Adrenal gland (tissue), 12 donors: Measurements from ENCODE around the gene AMOTL2. TPM values are rescaled to one million over a fixed set of nuclear protein-coding genes. Genes with fewer than 3 reads are reported as not detected.

Experiments
- DNase-seq, 7 donors: peaks; one replicate each; pipeline ENCODE4 v3.0.0-alpha.2; 2019 to 2020
- H3K27ac ChIP-seq, 5 donors: fragments of 200-600 bp; sonication (generic) in 4 of 5; 1 replicate in 3 of 5; 2 replicates in 2 of 5; pipeline versions ENCODE4 v1.5.1 to v1.8.0; 2016 to 2020; ENCODE audit warnings: mild to moderate bottlenecking in 1 of 5
- H3K27me3 ChIP-seq: fragments of 200-600 bp; 2 replicates; pipeline ENCODE4 v1.8.0; 2021
- H3K36me3 ChIP-seq, 2 donors: fragments of 200-600 bp; replicated peaks in 1 of 2; 1 replicate in 1 of 2; 2 replicates in 1 of 2; pipeline versions ENCODE4 v1.5.1 to v1.8.0; 2018 to 2022
- H3K4me1 ChIP-seq, 2 donors: fragments of 200-600 bp; replicated peaks in 1 of 2; 1 replicate in 1 of 2; 2 replicates in 1 of 2; pipeline versions ENCODE4 v1.5.1 to v1.8.0; 2018 to 2021
- H3K4me3 ChIP-seq, 4 donors: fragments of 200-600 bp; sonication (generic) in 3 of 4; one replicate each; pipeline ENCODE4 v1.5.1; 2016 to 2018
- H3K9me3 ChIP-seq, 3 donors: fragments of 200-600 bp; sonication (generic) in 1 of 3; replicated peaks in 1 of 3; 1 replicate in 2 of 3; 2 replicates in 1 of 3; pipeline versions ENCODE4 v1.5.1 to v1.8.0; 2016 to 2021
- CTCF ChIP-seq, 6 experiments: fragments of 450-650 bp in 4 of 6; fragments of 200-600 bp in 2 of 6; sonication (generic) in 1 of 6; IDR thresholded peaks; 1 replicate in 5 of 6; 2 replicates in 1 of 6; pipeline versions ENCODE4 v1.5.1 to v1.8.0; 2016 to 2021; ENCODE audit warnings: antibody characterized with exemption in 6 of 6, mild to moderate bottlenecking in 2 of 6, moderate library complexity in 1 of 6
- POLR2A ChIP-seq, 2 donors: fragments of 450-650 bp; IDR thresholded peaks; one replicate each; pipeline ENCODE4 v1.6.1; 2017; ENCODE audit warnings: antibody characterized with exemption in 2 of 2, mild to moderate bottlenecking in 2 of 2, moderate library complexity in 1 of 2
- WGBS, 4 donors: extraction: QIAGEN DNeasy Blood & Tissue Kit in 2 of 4; methylation state at CpG; one replicate each; pipeline versions ENCODE4 v1.1.5 to v1.1.7; 2013 to 2017; 5-methylcytosine and 5-hydroxymethylcytosine counted together
- intact Hi-C, 2 donors: fragments of 100-400 bp; cut with DNase I; formaldehyde crosslinking; loops; one replicate each; pipeline versions ENCODE4 v1.14.1 to v1.15.0; 2022 to 2023
- polyA plus RNA-seq, 3 donors: library from polyadenylated mRNA; stranded (reverse); fragments of 200-250 nt in 2 of 3; fragments of 350-450 nt in 1 of 3; fragmentation: Illumina TruSeq in 1 of 3; extraction: RNeasy Lipid Tissue Mini Kit (QIAGEN cat#74804) in 1 of 3; gene quantifications; one replicate each; pipeline ENCODE4 v1.2.3, GENCODE V29; 2013 to 2014
- total RNA-seq, 9 donors: library from RNA; depleted of rRNA in 4 of 9; stranded (reverse); fragments of >200 nt in 4 of 9; fragments of 120-200 nt in 1 of 9; fragmentation: NEBNext Ultra II Directional in 1 of 9; extraction: Animal tissue kit (Norgen Biotek cat#: 25700) in 1 of 9; gene quantifications; one replicate each; pipeline versions ENCODE4 v1.1.0 to v1.2.4, GENCODE V29; 2013 to 2023
- donor health status: healthy with polysubstance abuse.
- donor health status: Bipolar disorder and iron deficiency.
- donor health status: DM: yes; HTN: yes; CAD: no.
- donor health status: DM: no; HTN: no; CAD: no.
- donor health status: DM: no; HTN: no; CAD: no.
- donor health status: DM: yes; HTN: yes; CAD: no.

Gene AMOTL2
- total and polyA plus RNA-seq, 12 donors = 9.3 to 63.0 (median 29.7) TPM

DNA sequence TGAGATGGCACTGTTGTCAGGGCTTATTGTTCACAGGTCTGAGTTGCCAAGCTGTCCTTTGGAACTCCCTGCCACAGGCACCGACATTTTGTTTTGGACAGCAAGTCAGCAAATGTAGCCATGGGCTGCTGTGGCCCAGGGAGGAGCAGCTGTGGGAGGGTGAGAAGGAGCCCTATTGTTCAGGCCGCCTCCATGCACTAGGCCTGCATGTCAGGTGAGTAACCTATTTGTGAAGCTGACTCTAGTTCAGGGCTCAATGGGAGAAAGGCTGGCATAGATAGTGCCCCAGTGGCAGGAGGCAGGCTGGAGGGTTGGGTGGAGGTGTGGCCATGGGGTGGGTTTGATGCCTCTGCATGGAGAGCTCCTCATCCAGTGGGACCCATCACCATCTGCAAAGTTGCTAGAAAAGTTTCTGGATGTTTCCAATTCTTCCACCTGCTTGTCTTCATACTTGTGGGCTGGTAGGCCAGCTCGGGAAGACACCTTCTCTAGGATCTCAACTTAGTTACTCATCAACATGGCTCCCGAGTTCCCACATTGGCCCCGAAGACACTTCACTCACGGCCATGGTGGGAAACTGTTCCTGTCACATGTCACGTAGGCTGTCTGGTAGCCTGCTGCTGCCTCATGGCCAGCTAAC, 19.5 kb downstream of the AMOTL2 start:
- TF ChIP-seq POLR2A (IDR thresholded peaks at IDR 0.05) (no peak), CTCF (IDR thresholded peaks at IDR 0.05) (no peak)
- intact Hi-C loops = no loop called here
- Histone ChIP-seq H3K4me3 (no peak overlapping the region), H3K27me3 (no peaks in the 10 kb centered on the region), H3K27ac (peak overlapping the region in 1 of 5 donors; percentile 34), H3K9me3 (no peaks in the 10 kb centered on the region), H3K4me1 (peaks cover 0 to 19% of the 10 kb centered on the region in 2 donors), H3K36me3 (peaks cover 0 to 51% of the 10 kb centered on the region in 2 donors)
- DNase-seq = no peak
- WGBS, 4 donors = 91 to 97% (median 92%) methylated on average over 6 to 7 of the region's 7 CpGs

GRCh38 chr3:134353831-134354611, 20.2 kb downstream of the AMOTL2 start:
- Histone ChIP-seq H3K36me3 (peaks cover 0 to 44% of the 10 kb centered on the region in 2 donors), H3K4me1 (peaks cover 0 to 14% of the 10 kb centered on the region in 2 donors), H3K27ac (peak overlapping the region in 1 of 5 donors; percentile 34), H3K9me3 (no peaks in the 10 kb centered on the region), H3K4me3 (no peak overlapping the region), H3K27me3 (no peaks in the 10 kb centered on the region)
- WGBS, 4 donors = 82 to 93% (median 86%) methylated on average over 4 to 7 of the region's 7 CpGs
- TF ChIP-seq POLR2A (IDR thresholded peaks at IDR 0.05) (no peak), CTCF (IDR thresholded peaks at IDR 0.05) (no peak)
- intact Hi-C loops = no loop called here
- DNase-seq = no peak

DNA sequence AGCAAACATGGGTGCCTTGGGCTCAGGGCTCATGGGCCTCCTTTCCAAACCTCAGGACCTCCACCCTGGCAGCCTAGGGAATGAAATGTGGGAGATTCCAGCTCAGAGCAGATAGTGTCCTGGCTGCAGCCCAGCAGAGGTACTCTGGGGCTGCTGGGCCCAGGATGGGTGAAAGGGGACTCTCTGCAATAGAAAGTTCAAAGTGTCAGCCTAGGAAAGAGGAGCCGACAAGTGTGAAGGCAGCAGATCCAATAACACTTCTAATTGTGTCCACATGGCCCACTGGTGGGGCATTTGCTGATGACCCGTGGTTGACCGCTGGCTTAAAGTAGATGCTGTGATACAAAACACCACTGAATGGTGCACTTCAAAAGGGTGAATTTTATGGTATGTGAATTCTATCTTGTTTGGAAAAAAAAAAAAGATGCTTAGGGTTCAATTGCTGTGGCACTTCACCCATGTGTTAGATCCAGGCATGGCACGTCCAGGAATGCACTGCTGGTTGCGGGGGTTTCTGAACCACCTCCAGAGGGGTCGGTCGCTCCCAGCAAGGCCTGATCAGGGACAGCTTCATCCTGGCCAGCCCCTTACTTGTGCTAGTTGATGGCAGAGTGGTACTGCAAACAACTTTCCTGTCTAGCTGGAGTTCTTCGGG, 20.9 kb downstream of the AMOTL2 start:
- Histone ChIP-seq H3K36me3 (peaks cover 0 to 37% of the 10 kb centered on the region in 2 donors), H3K4me3 (no peak overlapping the region), H3K27ac (peak overlapping the region in 1 of 5 donors; percentile 25), H3K27me3 (no peaks in the 10 kb centered on the region), H3K4me1 (peaks cover 7 to 13% of the 10 kb centered on the region in 2 donors), H3K9me3 (no peaks in the 10 kb centered on the region)
- TF ChIP-seq POLR2A (IDR thresholded peaks at IDR 0.05) (no peak), CTCF (IDR thresholded peaks at IDR 0.05) (no peak)
- intact Hi-C loops = no loop called here
- 87 to 90% (median 89%) methylated on average over 8 of the region's 8 CpGs for WGBS, 4 donors
- DNase-seq = no peak

DNA sequence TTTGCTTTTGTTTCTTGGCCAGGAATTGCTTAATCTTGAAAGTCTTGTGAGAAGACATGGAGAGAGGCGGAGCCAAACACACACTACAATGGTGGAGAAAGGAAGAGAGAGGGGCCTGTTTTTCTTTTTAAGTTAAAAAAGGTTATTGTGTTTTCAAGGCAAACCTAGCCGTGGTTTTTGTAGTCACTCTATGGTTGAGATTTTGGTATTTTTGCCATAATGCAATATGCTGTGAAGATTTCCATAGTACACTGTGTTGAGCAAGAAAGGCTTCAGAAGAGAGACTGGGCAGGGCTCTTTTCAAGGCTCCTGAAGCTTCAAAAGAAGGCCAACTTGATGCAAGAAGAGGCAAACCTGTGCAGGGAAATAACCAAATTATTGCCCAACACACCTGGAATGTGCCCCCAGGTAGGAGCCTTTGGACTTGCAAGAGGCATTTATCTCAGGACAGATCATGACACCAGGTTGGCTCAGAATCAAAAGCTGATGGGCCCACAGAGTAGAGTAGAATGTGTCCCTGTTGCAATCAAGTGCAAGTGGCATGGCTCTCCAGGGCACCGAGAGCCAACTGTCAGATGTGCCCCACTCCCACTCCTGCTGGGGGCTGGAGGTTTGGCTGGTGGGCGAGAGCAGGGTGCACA, 22.1 kb downstream of the AMOTL2 start:
- H3K36me3 ChIP-seq = peaks cover 0 to 28% of the 10 kb centered on the region in 2 donors
- H3K9me3 ChIP-seq = no peaks in the 10 kb centered on the region
- 72 to 88% (median 85%) methylated on average over 3 to 4 of the region's 4 CpGs for WGBS, 4 donors
- DNase-seq = no peak
- no peak overlapping the region for H3K4me3 ChIP-seq
- peak overlapping the region in 1 of 5 donors; percentile 45 for H3K27ac ChIP-seq
- intact Hi-C loops = no loop called here
- peaks cover 4 to 9% of the 10 kb centered on the region in 2 donors for H3K4me1 ChIP-seq
- no peaks in the 10 kb centered on the region for H3K27me3 ChIP-seq
- TF ChIP-seq POLR2A (IDR thresholded peaks at IDR 0.05) = no peak
- TF ChIP-seq CTCF (IDR thresholded peaks at IDR 0.05) = no peak
